CD14-positive monocyte (primary cell): Measurements from ENCODE around the gene LRFN3. TPM values are rescaled to one million over a fixed set of nuclear protein-coding genes. Genes with fewer than 3 reads are reported as not detected.
"Not testable (repeated sequence)": the region's sequence is repeated elsewhere in the genome, so short reads cannot be mapped to it uniquely, and the experiment has no call there.

Experiments
- DNase-seq, 3 donors: peaks; one replicate each; pipeline ENCODE4 v3.0.0-alpha.2; 2011 to 2022
- H2AFZ ChIP-seq: 2 replicates; pipeline ENCODE4 v1.6.0; 2012; ENCODE audit warnings: mild to moderate bottlenecking, low read depth, low read length, inconsistent platforms; ENCODE audit not compliant: insufficient read depth, poor library complexity, severe bottlenecking
- H3K27ac ChIP-seq, 2 donors: 1 replicate in 1 of 2; 2 replicates in 1 of 2; pipeline ENCODE4 v1.5.1; 2012 to 2013; ENCODE audit warnings: low read length in 2 of 2, control low read depth in 1 of 2, inconsistent platforms in 1 of 2, low read depth in 1 of 2, mild to moderate bottlenecking in 1 of 2
- H3K27me3 ChIP-seq, 2 donors: one replicate each; pipeline versions ENCODE4 v1.6.0 to v1.6.1; 2011 to 2013; ENCODE audit warnings: low read length in 2 of 2; ENCODE audit not compliant: control insufficient read depth in 2 of 2, insufficient read depth in 2 of 2
- H3K36me3 ChIP-seq, 2 donors: replicated peaks in 1 of 2; 1 replicate in 1 of 2; 2 replicates in 1 of 2; pipeline versions ENCODE4 v1.5.1 to v1.6.1; 2012 to 2013; ENCODE audit warnings: low read length in 2 of 2, control low read depth in 1 of 2, inconsistent platforms in 1 of 2, mild to moderate bottlenecking in 1 of 2; ENCODE audit not compliant: insufficient read depth in 2 of 2, control insufficient read depth in 1 of 2
- H3K4me1 ChIP-seq, 2 donors: 1 replicate in 1 of 2; 2 replicates in 1 of 2; pipeline versions ENCODE4 v1.5.1 to v1.6.1; 2012 to 2013; ENCODE audit warnings: low read length in 2 of 2, control low read depth in 1 of 2, inconsistent platforms in 1 of 2, mild to moderate bottlenecking in 1 of 2, moderate library complexity in 1 of 2; ENCODE audit not compliant: insufficient read depth in 2 of 2, control insufficient read depth in 1 of 2
- H3K4me2 ChIP-seq: replicated peaks from 2 replicates; pipeline ENCODE3; 2012; ENCODE audit warnings: low read length, moderate library complexity, mild to moderate bottlenecking; ENCODE audit not compliant: poor library complexity, severe bottlenecking; ENCODE audit errors: extremely low read depth
- H3K4me3 ChIP-seq, 3 experiments: fragments of 200-600 bp in 1 of 3; sonication (generic) in 1 of 3; replicated peaks in 1 of 3; 1 replicate in 2 of 3; 2 replicates in 1 of 3; pipeline ENCODE4 v1.5.1; 2011 to 2013; ENCODE audit warnings: low read length in 3 of 3, mild to moderate bottlenecking in 3 of 3, control low read depth in 2 of 3, low read depth in 2 of 3, inconsistent platforms in 1 of 3, moderate library complexity in 1 of 3
- H3K79me2 ChIP-seq: 2 replicates; pipeline ENCODE4 v1.6.0; 2012; ENCODE audit warnings: mild to moderate bottlenecking, control low read depth, inconsistent platforms, low read length, moderate library complexity; ENCODE audit not compliant: insufficient read depth
- H3K9ac ChIP-seq: 2 replicates; pipeline ENCODE4 v1.6.0; 2017; ENCODE audit warnings: low read length, mild to moderate bottlenecking; ENCODE audit not compliant: insufficient read depth, poor library complexity, severe bottlenecking
- H3K9me3 ChIP-seq, 2 donors: replicated peaks in 1 of 2; 1 replicate in 1 of 2; 2 replicates in 1 of 2; pipeline versions ENCODE4 v1.5.1 to v1.6.1; 2012 to 2013; ENCODE audit warnings: low read length in 2 of 2, control low read depth in 1 of 2; ENCODE audit not compliant: control insufficient read depth in 1 of 2, insufficient read depth in 1 of 2
- H4K20me1 ChIP-seq: 2 replicates; pipeline ENCODE4 v1.6.0; 2012; ENCODE audit warnings: mild to moderate bottlenecking, low read length, control low read depth, moderate library complexity; ENCODE audit not compliant: insufficient read depth
- H3K27ac Mint-ChIP-seq, 7 donors: one replicate each; pipeline ENCODE4 v1.8.0; 2020; ENCODE audit warnings: mild to moderate bottlenecking in 7 of 7, mixed read lengths in 7 of 7, moderate library complexity in 6 of 7, inconsistent platforms in 2 of 7
- H3K27me3 Mint-ChIP-seq, 3 donors: one replicate each; pipeline ENCODE4 v1.8.0; 2021 to 2022; ENCODE audit warnings: low read depth in 3 of 3, mild to moderate bottlenecking in 3 of 3, mixed read lengths in 3 of 3, moderate library complexity in 3 of 3, inconsistent platforms in 1 of 3
- H3K36me3 Mint-ChIP-seq, 2 donors: one replicate each; pipeline ENCODE4 v1.8.0; 2020; ENCODE audit warnings: mixed read lengths in 2 of 2, inconsistent platforms in 1 of 2, mild to moderate bottlenecking in 1 of 2
- H3K4me1 Mint-ChIP-seq: one replicate; pipeline ENCODE4 v1.8.0; 2020; ENCODE audit warnings: mild to moderate bottlenecking, mixed read lengths
- H3K4me3 Mint-ChIP-seq, 2 donors: one replicate each; pipeline ENCODE4 v1.8.0; 2020; ENCODE audit warnings: mild to moderate bottlenecking in 2 of 2, mixed read lengths in 2 of 2, moderate library complexity in 1 of 2
- H3K9me3 Mint-ChIP-seq, 7 donors: one replicate each; pipeline ENCODE4 v1.8.0; 2020 to 2022; ENCODE audit warnings: mixed read lengths in 7 of 7, mild to moderate bottlenecking in 6 of 7, moderate library complexity in 6 of 7, inconsistent platforms in 2 of 7
- CTCF ChIP-seq: fragments of 200-600 bp; IDR thresholded peaks from one replicate; pipeline ENCODE4 v1.8.0; 2022; ENCODE audit warnings: antibody characterized with exemption, mild to moderate bottlenecking
- WGBS: methylation state at CpG from one replicate; pipeline ENCODE4 v1.1.5; 2013; ENCODE audit warnings: missing lambda C conversion rate; ENCODE audit not compliant: insufficient coverage; 5-methylcytosine and 5-hydroxymethylcytosine counted together
- intact Hi-C, 2 donors: fragments of 100-400 bp; cut with micrococcal nuclease; formaldehyde crosslinking; loops; one replicate each; pipeline versions ENCODE4 v1.15.0 to v1.15.1; 2023
- polyA plus RNA-seq, 3 donors: library from polyadenylated mRNA; depleted of rRNA in 1 of 3; unstranded in 2 of 3; stranded (reverse) in 1 of 3; fragments of 300-500 nt in 2 of 3; fragments of >200 nt in 1 of 3; fragmentation: Illumina TruSeq in 2 of 3; gene quantifications; 1 replicate in 2 of 3; 2 replicates in 1 of 3; pipeline ENCODE4 v1.2.3, GENCODE V29; 2012 to 2021

Gene LRFN3
- polyA plus RNA-seq, 3 donors, result 0.04 TPM; not detected in 2

- Mint-ChIP-seq H3K27ac (no peak overlapping the region), H3K4me3 (no peak overlapping the region), H3K4me1 (no peaks in the 10 kb centered on the region), H3K9me3 (peaks cover 0 to 2% (median 0%) of the 10 kb centered on the region in 7 donors), H3K36me3 (no peaks in the 10 kb centered on the region), H3K27me3 (peaks cover 15 to 27% (median 25%) of the 10 kb centered on the region in 3 donors)
- 69% methylated on average over 5 of the region's 5 CpGs for WGBS
- no peaks in the 10 kb centered on the region for H3K79me2 ChIP-seq
- H3K4me2 ChIP-seq, result no peak overlapping the region
- no peak overlapping the region for H3K9ac ChIP-seq
- H3K9me3 ChIP-seq, result no peaks in the 10 kb centered on the region
- H3K27me3 ChIP-seq, result peaks cover 0 to 3% of the 10 kb centered on the region in 2 donors
- no peaks in the 10 kb centered on the region for H3K36me3 ChIP-seq
- no peak overlapping the region for H2AFZ ChIP-seq
- DNase-seq, result no peak
- no peak overlapping the region for H3K27ac ChIP-seq
- intact Hi-C loops, result no loop called here
- H3K4me3 ChIP-seq, result no peak overlapping the region
- no peaks in the 10 kb centered on the region for H4K20me1 ChIP-seq
- TF ChIP-seq CTCF, result no peak
- no peaks in the 10 kb centered on the region for H3K4me1 ChIP-seq
Measured at GRCh38 chr19:35978271-35978670, 42.1 kb downstream of the LRFN3 start.

GRCh38 chr19:35978832-35979365 is 42.7 kb downstream of the LRFN3 start:
- intact Hi-C loops, result no loop called here

GRCh38 chr19:35980997-35981396 is 44.8 kb downstream of the LRFN3 start:
- H3K36me3 ChIP-seq, H3K9ac ChIP-seq, H3K79me2 ChIP-seq, DNase-seq, H2AFZ ChIP-seq, H3K4me3 ChIP-seq, H3K4me1 Mint-ChIP-seq, H3K27ac Mint-ChIP-seq, H3K9me3 ChIP-seq, H3K4me2 ChIP-seq, H3K27ac ChIP-seq, H3K36me3 Mint-ChIP-seq, H3K4me3 Mint-ChIP-seq, H3K4me1 ChIP-seq, H4K20me1 ChIP-seq, H3K9me3 Mint-ChIP-seq, intact Hi-C loops, H3K27me3 ChIP-seq: not testable (repeated sequence)
- H3K27me3 Mint-ChIP-seq, result peaks cover 18 to 38% (median 35%) of the 10 kb centered on the region in 3 donors
- no CpG with 5 or more reads among the region's 4 CpGs for WGBS

More at GRCh38 chr19:35978832-35979365, 42.7 kb downstream of the LRFN3 start:
- no peak overlapping the region for H3K9ac ChIP-seq
- Mint-ChIP-seq H3K4me1 (no peaks in the 10 kb centered on the region), H3K36me3 (no peaks in the 10 kb centered on the region), H3K27ac (no peak overlapping the region), H3K27me3 (peaks cover 17 to 27% (median 25%) of the 10 kb centered on the region in 3 donors), H3K4me3 (no peak overlapping the region), H3K9me3 (peaks cover 0 to 2% (median 0%) of the 10 kb centered on the region in 7 donors)
- 65% methylated on average over 19 of the region's 20 CpGs for WGBS
- H3K9me3 ChIP-seq, result no peaks in the 10 kb centered on the region
- DNase-seq, result no peak
- TF ChIP-seq CTCF, result no peak
- H3K4me1 ChIP-seq, result no peaks in the 10 kb centered on the region
- no peak overlapping the region for H3K4me2 ChIP-seq
- peaks cover 0 to 3% of the 10 kb centered on the region in 2 donors for H3K27me3 ChIP-seq
- H2AFZ ChIP-seq, result no peak overlapping the region
- H4K20me1 ChIP-seq, result no peaks in the 10 kb centered on the region
- H3K79me2 ChIP-seq, result no peaks in the 10 kb centered on the region
- H3K27ac ChIP-seq, result no peak overlapping the region
- H3K36me3 ChIP-seq, result no peaks in the 10 kb centered on the region
- H3K4me3 ChIP-seq, result no peak overlapping the region
